GM19351 (cell line): ENCODE data around the gene SMURF2.
"Not testable (repeated sequence)": the region's sequence is repeated elsewhere in the genome, so short reads cannot be mapped to it uniquely, and the experiment has no call there.

ENCODE experiments used
- ATAC-seq: cut with Tn5 transposase; IDR thresholded peaks from one replicate; pipeline ENCODE4 v1.9.1; 2021; ENCODE audit warnings: mild to moderate bottlenecking, moderate library complexity; ENCODE audit not compliant: unreplicated experiment

Gene SMURF2

DNA sequence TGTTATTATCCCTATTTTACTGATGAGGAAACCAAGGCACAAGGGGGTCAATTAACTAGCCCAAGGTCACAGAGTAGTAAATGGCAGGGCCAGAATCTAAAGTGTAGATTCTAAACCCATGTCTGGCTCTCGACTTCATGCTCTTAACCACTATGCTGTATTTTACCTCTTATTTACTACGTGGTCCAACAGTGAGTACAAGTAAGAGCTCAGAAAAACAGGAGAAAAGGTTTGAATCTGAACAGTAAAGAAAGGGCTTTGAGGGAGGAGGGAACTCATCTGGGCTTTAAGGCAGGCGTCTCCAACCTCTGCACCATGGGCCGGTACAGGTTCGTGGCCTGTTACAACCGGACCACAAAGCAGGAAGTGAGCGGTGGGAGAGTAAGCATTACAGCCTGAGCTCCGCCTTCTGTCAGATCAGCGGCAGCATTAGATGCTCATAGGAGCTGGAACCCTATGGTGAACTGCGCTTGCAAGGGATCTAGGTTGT is 62.9 kb downstream of the SMURF2 start:
- ATAC-seq = peak; percentile 80

DNA sequence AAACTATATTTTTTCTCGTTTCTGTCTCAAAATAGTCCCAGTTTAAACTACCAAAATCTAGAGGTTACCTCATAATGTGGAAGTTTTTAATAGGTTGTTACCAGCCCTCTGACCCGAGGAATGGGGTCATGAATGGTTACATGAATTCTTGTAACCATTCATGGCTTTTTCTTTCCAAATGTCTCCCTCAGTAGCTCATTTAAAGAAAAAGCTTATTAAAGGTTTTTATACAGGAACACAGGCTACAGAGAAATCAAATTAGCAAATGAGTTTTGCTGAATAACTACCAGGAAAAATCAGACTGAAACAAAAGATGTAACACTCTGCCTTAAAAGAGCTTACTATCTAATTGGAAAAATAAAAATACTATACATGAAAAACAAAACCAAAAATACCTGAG is 63.4 kb downstream of the SMURF2 start:
- no peak for ATAC-seq

DNA sequence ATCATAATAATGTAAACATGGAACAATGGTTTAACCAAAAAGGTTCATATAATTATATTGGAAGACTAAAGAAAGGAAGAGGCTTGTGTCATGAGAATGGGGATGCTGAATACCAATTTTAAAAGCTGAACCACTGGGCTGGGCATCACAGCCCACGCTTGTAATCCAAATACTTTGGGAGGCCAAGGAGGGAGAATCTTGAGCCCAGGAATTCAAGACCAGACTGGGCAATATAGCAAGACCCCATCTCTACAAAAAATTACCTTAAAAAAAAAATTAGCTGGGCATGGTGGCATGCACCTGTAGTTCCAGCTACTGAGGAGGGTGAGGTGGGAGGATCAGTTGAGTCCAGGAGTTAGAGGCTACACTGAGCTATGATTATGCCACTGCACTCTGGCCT is 65.1 kb downstream of the SMURF2 start:
- ATAC-seq = no peak

DNA sequence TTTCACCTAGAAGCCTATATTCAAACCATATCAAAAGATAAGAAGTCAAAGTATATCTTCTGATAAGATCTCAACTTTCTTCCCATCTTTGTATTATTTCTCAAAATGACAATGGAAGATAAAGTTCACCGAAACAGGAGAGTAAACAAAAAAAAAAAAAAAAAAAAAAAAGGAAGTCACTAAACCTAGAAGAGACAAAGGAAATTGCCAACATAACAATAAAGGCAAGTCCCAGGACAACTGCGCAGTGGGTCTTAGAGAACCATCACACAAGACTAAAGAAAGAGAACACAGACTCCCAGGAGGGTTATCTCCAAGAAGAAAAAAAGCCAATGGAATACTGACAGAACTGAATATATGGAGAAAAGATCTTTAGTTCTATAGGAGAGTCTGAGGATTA is 65.7 kb downstream of the SMURF2 start:
- ATAC-seq = no peak

DNA sequence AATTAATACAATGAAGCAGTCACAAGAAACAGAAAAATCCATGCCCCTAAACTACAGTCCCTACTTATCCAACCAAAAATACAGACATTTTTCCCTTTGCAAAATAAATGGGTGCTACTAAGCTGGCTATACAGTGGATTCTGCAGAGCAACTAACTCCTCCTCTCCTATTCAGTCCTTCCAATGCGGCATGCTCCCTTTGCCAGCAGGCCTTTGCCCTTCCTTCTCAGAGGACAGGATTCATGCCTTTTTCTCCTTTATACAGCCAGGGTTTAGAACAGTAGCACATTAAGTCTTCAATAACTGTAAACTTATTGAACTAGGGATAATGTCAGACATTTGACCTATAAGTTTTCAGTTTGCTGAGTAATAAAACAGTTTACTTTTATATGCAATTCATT is 70.2 kb downstream of the SMURF2 start:
- no peak for ATAC-seq

DNA sequence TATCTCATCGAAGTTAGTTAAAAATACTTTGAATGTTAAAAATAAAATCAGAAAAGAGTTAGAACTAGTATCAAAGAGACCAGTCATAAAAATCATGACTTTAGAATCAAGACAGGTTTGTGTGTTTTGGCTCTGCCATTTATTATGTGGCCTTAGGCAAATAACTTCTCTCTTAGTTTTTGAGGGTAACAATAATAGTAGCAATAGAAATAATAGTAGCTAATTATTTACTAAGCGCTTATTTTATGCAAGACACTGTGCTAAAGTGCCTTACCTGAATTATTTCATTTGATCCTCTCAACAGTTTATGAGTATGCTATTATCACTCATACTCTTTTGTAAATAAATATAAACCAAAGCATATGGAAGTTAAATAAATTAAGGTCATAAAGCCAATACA is 77.0 kb downstream of the SMURF2 start:
- ATAC-seq = no peak

DNA sequence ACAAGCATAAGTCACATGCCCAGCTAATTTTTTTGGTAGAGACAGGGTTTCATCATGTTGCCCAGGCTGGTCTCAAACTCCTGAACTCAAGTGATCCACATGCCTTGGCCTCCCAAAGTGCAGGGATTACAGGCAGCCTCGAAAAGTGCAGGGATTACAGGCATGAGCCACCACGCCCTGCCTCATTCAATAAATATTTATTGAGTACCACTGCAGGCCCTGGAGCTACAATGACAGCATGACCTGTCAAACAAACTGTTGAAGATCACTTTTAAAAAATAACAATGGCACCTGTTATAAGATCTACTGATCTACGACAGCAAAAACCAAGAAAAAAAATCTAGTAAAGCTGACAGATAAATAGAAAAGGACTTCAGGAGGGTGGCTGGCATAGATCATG is 79.1 kb downstream of the SMURF2 start:
- ATAC-seq = no peak

DNA sequence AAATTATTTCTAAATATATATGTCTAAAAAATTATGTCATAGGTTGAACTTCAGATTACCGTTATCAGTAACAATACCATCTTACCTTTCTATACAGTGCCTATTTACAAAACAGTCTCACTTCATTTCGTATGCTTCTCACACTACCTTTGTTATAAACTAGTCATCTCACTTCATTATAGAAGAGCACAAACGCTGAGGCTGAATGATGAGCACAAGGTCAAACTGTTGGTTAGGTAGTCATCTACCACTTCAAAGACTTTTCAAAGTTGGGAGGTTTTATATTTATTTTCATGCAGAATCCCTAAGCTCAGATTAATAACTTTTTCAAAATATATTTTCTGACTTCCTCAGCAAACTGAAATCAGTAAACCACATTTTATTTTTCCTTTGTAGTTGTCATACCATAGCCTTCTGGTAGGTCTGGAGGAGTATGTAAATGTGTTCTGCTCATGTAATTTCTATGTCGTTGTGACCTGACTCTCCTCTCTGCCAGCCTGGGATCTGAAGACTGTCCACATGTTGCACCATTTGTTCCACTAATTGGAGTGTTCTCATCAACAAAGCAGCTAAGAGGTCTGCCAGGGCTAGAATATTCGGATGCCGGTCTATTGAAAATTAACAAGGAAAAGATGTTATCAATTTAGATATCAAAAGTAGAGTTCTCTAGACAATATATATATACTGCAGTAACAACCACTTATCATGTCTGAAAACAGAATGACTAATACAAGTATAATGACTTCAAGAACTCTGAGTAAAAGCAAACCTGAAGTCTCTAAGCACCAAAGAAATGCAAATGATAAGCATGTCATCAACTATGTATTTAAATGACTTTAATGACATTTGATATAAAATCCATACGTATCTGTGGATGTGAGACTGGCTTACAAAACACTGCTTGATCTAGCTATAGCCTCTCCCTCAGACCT is 81.5 kb downstream of the SMURF2 start:
- ATAC-seq = no peak

DNA sequence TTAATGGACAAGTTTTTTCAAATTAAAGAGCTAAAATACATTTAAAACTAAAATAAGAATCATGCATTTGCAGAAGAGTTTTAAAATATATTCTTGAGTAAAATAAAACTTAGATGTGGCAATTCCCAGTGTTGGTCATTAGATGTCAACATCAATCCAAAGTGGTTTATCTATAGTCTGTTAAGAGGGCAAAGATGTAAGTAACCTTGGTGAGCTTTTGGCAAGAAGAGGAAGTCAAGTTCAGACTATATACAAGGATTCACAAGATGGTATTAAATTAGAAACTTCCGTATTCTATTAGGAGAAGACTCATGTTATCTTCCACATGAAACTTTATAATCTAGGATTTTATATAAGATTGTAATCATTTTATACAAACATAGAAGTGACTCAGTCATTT is 82.2 kb downstream of the SMURF2 start:
- no peak for ATAC-seq

DNA sequence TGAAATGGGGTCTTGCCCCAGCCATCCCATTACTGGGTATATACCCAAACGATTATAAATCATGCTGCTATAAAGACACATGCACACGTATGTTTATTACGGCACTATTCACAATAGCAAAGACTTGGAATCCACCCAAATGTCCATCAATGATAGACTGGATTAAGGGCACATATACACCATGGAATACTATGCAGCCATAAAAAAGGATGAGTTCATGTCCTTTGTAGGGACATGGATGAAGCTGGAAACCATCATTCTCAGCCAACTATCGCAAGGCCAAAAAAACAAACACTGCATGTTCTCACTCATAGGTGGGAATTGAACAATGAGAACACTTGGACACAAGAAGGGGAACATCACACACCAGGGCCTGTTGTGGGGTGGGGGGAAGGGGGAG is 85.1 kb downstream of the SMURF2 start:
- ATAC-seq = not testable (repeated sequence)

DNA sequence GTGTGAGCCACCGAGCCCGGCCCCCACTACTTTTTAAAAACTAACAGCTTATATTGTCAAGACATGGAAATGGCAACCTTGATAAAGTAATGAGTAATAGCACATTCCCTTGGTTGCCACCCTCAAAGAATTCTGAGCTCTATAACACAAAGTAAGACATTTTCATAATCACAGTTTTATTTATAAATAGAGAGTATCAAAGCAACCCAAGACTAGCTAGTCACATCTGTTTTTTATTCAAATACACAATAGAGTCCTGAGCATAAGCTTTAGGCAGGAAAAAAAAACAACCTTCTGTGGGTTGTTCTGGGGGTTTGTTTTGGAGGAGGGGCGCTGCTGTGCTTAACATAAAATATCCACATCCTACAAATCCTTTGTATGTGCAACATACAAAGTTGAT is 86.7 kb downstream of the SMURF2 start:
- ATAC-seq = no peak

DNA sequence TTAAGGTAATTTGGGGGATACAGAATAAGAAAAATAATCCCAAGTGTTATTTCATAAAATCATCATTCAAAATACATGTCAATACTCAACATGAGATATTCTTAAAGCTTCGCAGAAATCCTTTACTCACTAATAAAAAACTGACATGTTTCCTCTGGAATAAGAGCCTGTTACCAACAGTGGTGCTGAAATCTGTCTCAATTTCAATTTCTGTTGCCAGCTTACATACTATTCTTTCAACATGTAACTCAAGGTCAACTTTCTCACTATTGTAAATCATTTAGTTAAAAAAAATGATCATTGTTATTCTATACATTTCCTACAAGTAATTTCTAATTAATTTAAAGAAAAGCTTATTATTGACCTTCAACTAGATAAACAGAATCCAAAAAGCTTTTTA is 87.5 kb downstream of the SMURF2 start:
- no peak for ATAC-seq

DNA sequence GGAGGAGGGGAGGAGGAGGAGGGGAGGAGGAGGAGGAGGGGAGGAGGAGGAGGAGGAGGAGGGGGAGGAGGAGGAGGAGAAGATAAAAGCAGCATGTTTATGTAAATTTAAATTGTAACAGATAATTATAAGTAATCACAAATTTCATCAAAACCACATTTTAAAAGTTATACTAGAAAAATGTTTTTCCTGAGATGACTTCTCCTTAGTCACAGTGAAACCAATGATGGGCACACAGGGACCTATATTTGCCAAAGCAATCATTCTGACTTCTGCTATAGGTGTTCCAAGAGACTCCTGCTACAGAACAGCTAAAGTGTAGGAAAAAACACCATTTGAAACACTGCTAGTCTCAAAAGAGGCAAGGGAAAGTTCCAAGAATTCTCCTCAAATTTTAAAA is 88.9 kb downstream of the SMURF2 start:
- no peak for ATAC-seq

DNA sequence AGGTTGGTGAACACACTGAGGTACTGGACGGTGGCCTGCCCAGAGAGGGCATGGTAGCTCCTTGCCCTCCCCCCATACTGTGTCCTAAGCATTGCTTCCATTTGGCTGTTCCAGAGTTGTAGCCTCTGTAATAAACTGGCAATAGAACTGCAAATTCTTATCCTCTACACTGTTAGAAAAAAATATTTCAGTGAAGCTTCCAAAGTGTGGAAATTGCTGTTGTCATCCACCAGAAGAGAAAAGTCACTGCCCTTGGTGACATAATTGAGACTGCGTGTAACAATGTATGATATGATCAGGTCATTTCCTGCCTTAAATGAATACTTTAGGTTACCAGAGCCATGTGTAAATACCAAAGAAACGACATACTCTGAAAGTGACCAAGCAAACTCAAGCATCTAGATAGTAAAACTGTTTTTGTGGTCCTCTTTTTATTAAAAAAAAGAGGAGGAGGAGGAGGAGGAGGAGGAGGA is 89.4 kb downstream of the SMURF2 start:
- ATAC-seq = no peak

DNA sequence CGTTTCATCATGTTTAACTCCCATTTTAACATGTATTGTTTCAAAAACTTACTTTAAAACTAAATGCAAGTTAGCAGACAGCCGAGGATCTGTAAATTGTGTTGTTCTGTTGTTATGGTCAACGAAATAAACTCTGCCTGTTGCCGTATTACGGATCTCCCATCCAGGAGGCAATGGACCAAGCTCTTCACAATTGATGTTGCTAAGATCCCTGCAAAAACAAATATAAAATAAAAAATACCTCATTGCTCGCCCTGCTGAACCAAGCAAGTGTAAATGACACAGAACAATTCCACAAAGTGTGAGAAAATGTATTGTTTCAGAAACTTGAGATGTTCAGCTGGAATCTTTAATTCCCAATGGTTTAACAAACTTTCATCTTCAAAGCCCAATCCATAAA is 90.4 kb downstream of the SMURF2 start:
- no peak for ATAC-seq

DNA sequence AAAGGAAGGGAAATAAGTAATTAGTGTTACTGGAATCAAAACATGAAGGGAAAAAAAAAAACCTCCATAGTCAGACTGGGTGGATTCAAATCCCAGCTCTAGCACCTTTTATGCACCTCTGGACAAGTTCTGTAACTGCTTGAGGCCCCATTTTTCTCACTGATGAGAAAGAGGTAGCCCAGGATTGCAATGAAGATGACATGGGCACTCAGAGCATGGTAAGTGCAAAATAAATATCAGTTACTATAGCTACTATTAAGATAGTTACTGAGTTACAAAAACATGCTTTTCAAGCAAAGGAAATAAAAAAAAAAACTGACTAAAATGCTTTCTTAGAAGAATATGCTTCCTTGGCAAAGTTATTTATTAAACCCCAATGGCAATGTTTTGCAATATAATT is 96.5 kb downstream of the SMURF2 start:
- no peak for ATAC-seq

DNA sequence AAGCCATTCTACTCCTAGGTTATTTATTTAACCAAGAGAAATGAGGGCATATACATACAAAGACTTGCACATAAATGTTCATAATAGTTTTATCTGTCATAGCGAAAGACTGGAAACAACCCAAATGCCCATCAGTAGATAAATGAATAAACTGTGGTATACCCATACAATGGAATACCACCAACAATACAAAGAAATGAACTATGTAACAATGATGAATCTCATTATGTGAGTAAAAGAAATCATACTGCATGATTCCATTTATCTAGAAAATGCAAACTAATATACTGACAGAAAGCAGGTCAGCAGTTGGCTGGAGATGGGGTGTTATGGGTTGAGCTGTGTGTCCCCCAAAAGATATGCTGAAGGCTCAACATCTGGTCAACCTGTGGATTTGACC is 98.0 kb downstream of the SMURF2 start:
- no peak for ATAC-seq

DNA sequence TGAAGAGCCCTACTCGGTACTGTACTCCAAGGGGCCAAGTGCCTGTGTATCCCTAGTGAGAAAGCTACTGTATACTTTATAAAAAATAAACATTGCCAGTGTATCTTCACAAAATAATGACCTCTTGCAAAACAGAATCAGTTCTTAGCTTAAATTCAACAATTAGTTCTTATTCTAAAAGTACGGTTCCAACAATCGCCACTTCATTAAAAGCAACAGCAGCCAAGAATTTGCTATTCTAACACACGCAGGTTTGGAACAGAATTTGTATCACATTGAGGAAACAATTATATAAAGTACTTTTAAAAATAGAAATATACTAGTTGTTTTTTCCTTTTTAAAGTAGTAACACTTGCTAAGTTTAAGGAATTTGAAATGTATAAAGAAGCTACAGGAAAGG is 106.8 kb downstream of the SMURF2 start:
- no peak for ATAC-seq

DNA sequence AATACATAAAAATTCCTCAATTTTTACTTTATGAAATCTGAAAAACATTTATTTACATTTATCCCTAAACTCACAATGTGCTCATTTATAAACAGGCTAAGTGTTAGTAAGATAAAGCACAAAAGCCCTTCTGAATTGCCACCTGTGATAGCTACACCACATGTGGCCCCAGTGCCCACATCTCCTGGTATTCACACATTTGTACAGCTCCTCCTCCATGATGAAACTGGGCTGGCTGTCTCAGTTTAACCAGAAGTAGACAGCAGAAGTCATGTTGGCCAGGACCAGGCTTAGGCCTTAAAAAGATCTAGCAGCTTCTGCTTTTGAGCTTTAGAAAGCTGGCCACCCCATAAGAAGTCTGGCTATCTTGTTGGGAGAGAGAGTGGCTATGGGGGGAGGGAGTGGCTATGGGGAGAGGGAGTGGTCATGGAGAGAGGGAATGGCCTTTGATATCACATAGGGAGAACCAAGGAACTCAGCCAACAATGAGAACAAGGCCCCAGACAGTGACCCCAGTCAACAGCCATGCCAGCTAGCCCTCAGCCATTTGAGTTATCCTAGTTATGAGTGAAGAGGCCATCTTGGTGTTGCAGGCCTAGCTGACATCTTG is 108.0 kb downstream of the SMURF2 start:
- ATAC-seq = no peak

DNA sequence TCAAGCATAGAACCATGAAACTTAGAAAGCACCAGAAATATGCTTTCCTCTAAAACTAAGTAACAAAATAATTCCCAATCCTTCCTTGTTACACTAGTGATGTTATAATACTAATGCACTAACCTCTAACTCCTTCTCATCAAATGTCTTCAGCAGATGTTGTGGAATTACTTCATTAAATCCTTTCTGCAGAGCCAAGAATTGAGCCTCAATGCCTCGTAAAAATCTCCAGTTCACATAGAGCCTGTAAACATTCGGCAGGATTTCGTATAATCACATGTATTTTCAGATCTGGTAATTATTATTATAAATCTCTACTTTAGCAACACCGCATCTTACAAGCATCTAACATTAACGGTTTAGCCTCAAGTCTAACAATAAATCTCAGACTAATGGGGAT is 110.6 kb downstream of the SMURF2 start:
- ATAC-seq = no peak

DNA sequence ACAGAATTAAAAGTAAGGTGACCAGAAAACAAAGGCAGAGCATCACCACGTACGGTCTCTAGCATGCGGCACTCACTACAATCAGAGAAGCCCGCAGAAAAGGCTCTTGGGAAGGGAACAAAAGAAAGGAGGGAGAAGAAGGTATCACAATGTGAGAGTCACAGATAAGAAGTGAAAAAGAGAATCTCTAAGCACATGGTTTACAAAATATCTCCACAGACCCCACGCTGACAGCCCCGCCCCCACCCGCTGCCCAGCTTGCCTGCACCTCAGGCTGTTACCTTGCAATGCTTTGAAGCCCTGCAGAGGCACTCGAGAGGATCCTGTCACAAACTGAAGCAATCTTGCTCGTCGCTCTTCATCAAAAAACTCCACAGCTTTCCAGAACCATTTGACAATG is 114.8 kb downstream of the SMURF2 start:
- no peak for ATAC-seq

DNA sequence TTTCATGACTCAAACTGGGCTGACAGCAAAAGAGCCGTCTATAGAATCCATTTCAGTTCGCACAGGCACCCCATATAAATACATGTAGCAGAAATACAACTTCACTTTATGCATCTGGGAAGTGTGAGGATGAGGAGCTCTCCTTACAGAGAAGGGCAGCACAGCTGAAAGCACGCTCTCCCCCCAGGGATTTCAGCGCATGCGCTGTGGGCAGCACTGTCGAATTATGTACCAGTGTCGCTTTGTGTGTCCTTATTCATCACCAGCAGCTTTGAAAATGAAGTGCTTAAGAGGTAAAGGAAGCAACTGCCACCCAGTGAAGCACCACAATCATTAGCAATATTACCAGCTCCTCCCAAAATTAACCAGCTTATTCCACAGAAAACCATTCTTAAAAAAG is 115.4 kb downstream of the SMURF2 start:
- ATAC-seq = no peak
